ENCODE data around the gene ZBTB20.

- TF ChIP-seq POLR2A (IDR thresholded peaks at IDR 0.05) (no peak), CTCF (IDR thresholded peaks at IDR 0.05) (no peak), POLR2AphosphoS5 (IDR thresholded peaks at IDR 0.05) (no peak)
Measured at GRCh38 chr3:114872050-114872449, 275.0 kb downstream of the ZBTB20 start.
